IMR-90 (cell line): Measurements from ENCODE around the gene ARHGEF7. TPM values are rescaled to one million over a fixed set of nuclear protein-coding genes. Genes with fewer than 3 reads are reported as not detected.
A peak's percentile ranks its signal among the peaks of the same experiment; 100 is the strongest.

Experiments
- ATAC-seq: fragments of 200-7000 bp; cut with Tn5 transposase; 2 replicates; pipeline ENCODE4 v1.9.1; 2020; ENCODE audit warnings: low read depth, mild to moderate bottlenecking, moderate library complexity
- Bru-seq: library from RNA; stranded (reverse); fragments of 400-500 nt; gene quantifications from one replicate; lab custom pipeline; 2021; lab: Mats Ljungman, UMichigan
- BruChase-seq, 2 experiments: library from RNA; stranded (reverse); fragments of 400-500 nt; gene quantifications; one replicate each; lab custom pipeline; 2021; lab: Mats Ljungman, UMichigan
- BruUV-seq: library from RNA; stranded (reverse); fragments of 400-500 nt; replicated peaks from 2 replicates; lab custom pipeline; 2021; lab: Mats Ljungman, UMichigan
- CTCF ChIA-PET: fragments of 300-600 bp; formaldehyde crosslinking; extraction: SDS; loops from one replicate; lab custom pipeline; 2021; ENCODE audit warnings: antibody characterized with exemption; lab: Yijun Ruan, JAX
- POLR2A ChIA-PET: fragments of 300-600 bp; sonication (Branson Sonifier 250); formaldehyde crosslinking; loops from one replicate; lab custom pipeline; 2022; ENCODE audit warnings: antibody characterized with exemption; ENCODE audit not compliant: unreplicated experiment; lab: Charles Lee
- DNase-seq: peaks from one replicate; pipeline ENCODE4 v3.0.0; 2013
- H2AFZ ChIP-seq: replicated peaks from 2 replicates; pipeline ENCODE3; 2013; ENCODE audit warnings: low read length, mild to moderate bottlenecking; ENCODE audit not compliant: poor library complexity
- H2AK5ac ChIP-seq: 2 replicates; pipeline ENCODE4 v1.6.1; 2013; ENCODE audit warnings: low read depth, low read length, inconsistent platforms
- H2AK9ac ChIP-seq: replicated peaks from 2 replicates; pipeline ENCODE3; 2013; ENCODE audit warnings: mild to moderate bottlenecking, low read depth, low read length, moderate library complexity; ENCODE audit not compliant: poor library complexity
- H2BK120ac ChIP-seq: 2 replicates; pipeline ENCODE4 v1.6.1; 2013; ENCODE audit warnings: low read depth, low read length, inconsistent platforms
- H2BK15ac ChIP-seq: 3 replicates; pipeline ENCODE4 v1.6.1; 2013; ENCODE audit warnings: low read depth, low read length, inconsistent platforms
- H2BK20ac ChIP-seq: 2 replicates; pipeline ENCODE4 v1.6.1; 2013; ENCODE audit warnings: low read depth, mild to moderate bottlenecking, inconsistent platforms, low read length, moderate library complexity
- H2BK5ac ChIP-seq: 2 replicates; pipeline ENCODE4 v1.6.1; 2013; ENCODE audit warnings: mild to moderate bottlenecking, low read depth, low read length, inconsistent platforms; ENCODE audit not compliant: poor library complexity, severe bottlenecking
- H3K14ac ChIP-seq: replicated peaks from 2 replicates; pipeline ENCODE4 v1.6.1; 2013; ENCODE audit warnings: low read depth, low read length, inconsistent platforms
- H3K18ac ChIP-seq: 2 replicates; pipeline ENCODE4 v1.6.1; 2013; ENCODE audit warnings: low read depth, low read length, control low read depth
- H3K23ac ChIP-seq: 2 replicates; pipeline ENCODE4 v1.6.1; 2013; ENCODE audit warnings: low read depth, low read length, inconsistent platforms
- H3K27ac ChIP-seq: 2 replicates; pipeline ENCODE4 v1.5.1; 2013; ENCODE audit warnings: mild to moderate bottlenecking, control low read depth, low read length; ENCODE audit not compliant: insufficient read depth
- H3K27me3 ChIP-seq: 2 replicates; pipeline ENCODE4 v1.6.1; 2013; ENCODE audit warnings: low read length; ENCODE audit not compliant: control insufficient read depth, insufficient read depth
- H3K36me3 ChIP-seq: 2 replicates; pipeline ENCODE4 v1.6.1; 2013; ENCODE audit warnings: low read length, mixed read lengths; ENCODE audit not compliant: control insufficient read depth, insufficient read depth
- H3K4ac ChIP-seq: 2 replicates; pipeline ENCODE4 v1.6.1; 2013; ENCODE audit warnings: low read depth, low read length, inconsistent platforms
- H3K4me1 ChIP-seq: 2 replicates; pipeline ENCODE4 v1.6.1; 2013; ENCODE audit warnings: low read length, mixed read lengths; ENCODE audit not compliant: control insufficient read depth, insufficient read depth
- H3K4me2 ChIP-seq: 2 replicates; pipeline ENCODE4 v1.6.1; 2013; ENCODE audit warnings: low read depth, mild to moderate bottlenecking, control low read depth, low read length, moderate library complexity
- H3K4me3 ChIP-seq: 2 replicates; pipeline ENCODE4 v1.5.1; 2013; ENCODE audit warnings: low read depth, mild to moderate bottlenecking, control low read depth, low read length, moderate library complexity; ENCODE audit not compliant: insufficient read depth
- H3K56ac ChIP-seq: 2 replicates; pipeline ENCODE4 v1.6.1; 2013; ENCODE audit warnings: low read length, inconsistent platforms; ENCODE audit not compliant: insufficient read depth; ENCODE audit errors: extremely low read depth
- H3K79me1 ChIP-seq, 2 experiments: 2 replicates each; pipeline ENCODE4 v1.6.1; 2013; ENCODE audit warnings: low read length in 2 of 2, inconsistent platforms in 1 of 2, low read depth in 1 of 2
- H3K9ac ChIP-seq: 2 replicates; pipeline ENCODE4 v1.6.1; 2013; ENCODE audit warnings: low read depth, low read length, control low read depth
- H3K9me1 ChIP-seq: 2 replicates; pipeline ENCODE4 v1.6.1; 2013; ENCODE audit warnings: low read length, inconsistent platforms; ENCODE audit not compliant: insufficient read depth
- H3K9me3 ChIP-seq: 2 replicates; pipeline ENCODE4 v1.6.1; 2013; ENCODE audit warnings: low read length; ENCODE audit not compliant: control insufficient read depth, insufficient read depth
- H4K20me1 ChIP-seq: 2 replicates; pipeline ENCODE4 v1.6.1; 2013; ENCODE audit warnings: low read length, inconsistent platforms; ENCODE audit not compliant: insufficient read depth
- H4K5ac ChIP-seq: 2 replicates; pipeline ENCODE4 v1.6.1; 2013; ENCODE audit warnings: mild to moderate bottlenecking, low read depth, low read length, control low read depth
- H4K8ac ChIP-seq, 2 experiments: 2 replicates each; pipeline ENCODE4 v1.6.1; 2013; ENCODE audit warnings: low read depth in 2 of 2, low read length in 2 of 2, control low read depth in 1 of 2, inconsistent platforms in 1 of 2
- H4K91ac ChIP-seq: 2 replicates; pipeline ENCODE4 v1.6.1; 2013; ENCODE audit warnings: low read depth, low read length, inconsistent platforms; ENCODE audit not compliant: insufficient read depth
- BHLHE40 ChIP-seq: fragments of 150-350 bp; IDR thresholded peaks from 2 replicates; pipeline ENCODE4 v1.6.1; 2016; ENCODE audit warnings: mild to moderate bottlenecking, low read depth, low read length
- CHD1 ChIP-seq: IDR thresholded peaks from 2 replicates; pipeline ENCODE4 v1.6.1; 2012; ENCODE audit warnings: low read depth, low read length, improper control_type of control experiment
- CTCF ChIP-seq: conservative IDR thresholded peaks from 2 replicates; pipeline ENCODE4 v1.5.1; 2012; ENCODE audit warnings: mild to moderate bottlenecking, low read depth, low read length, improper control_type of control experiment
- ELK1 ChIP-seq: fragments of 150-350 bp; IDR thresholded peaks from 2 replicates; pipeline ENCODE4 v1.6.1; 2016; ENCODE audit warnings: low read depth, mild to moderate bottlenecking, low read length, moderate library complexity, borderline replicate concordance
- FOS ChIP-seq: fragments of 150-350 bp; IDR thresholded peaks from 2 replicates; pipeline ENCODE4 v1.6.1; 2016; ENCODE audit warnings: low read depth, low read length
- MAZ ChIP-seq: IDR thresholded peaks from 2 replicates; pipeline ENCODE4 v1.6.1; 2012; ENCODE audit warnings: low read depth, mild to moderate bottlenecking, low read length, improper control_type of control experiment, moderate library complexity, borderline replicate concordance
- MXI1 ChIP-seq: IDR thresholded peaks from 2 replicates; pipeline ENCODE4 v1.6.1; 2012; ENCODE audit warnings: low read depth, mild to moderate bottlenecking, low read length, moderate library complexity, borderline replicate concordance
- NFE2L2 ChIP-seq: fragments of 150-350 bp; IDR thresholded peaks from 2 replicates; pipeline ENCODE4 v1.6.1; 2016; ENCODE audit warnings: low read depth, mild to moderate bottlenecking, low read length
- POLR2A ChIP-seq: IDR thresholded peaks from 2 replicates; pipeline ENCODE4 v1.6.1; 2012; ENCODE audit warnings: mild to moderate bottlenecking, low read depth, low read length
- RCOR1 ChIP-seq: IDR thresholded peaks from 2 replicates; pipeline ENCODE4 v1.6.1; 2012; ENCODE audit warnings: mild to moderate bottlenecking, low read length, improper control_type of control experiment; ENCODE audit not compliant: insufficient replicate concordance
- RFX5 ChIP-seq: IDR thresholded peaks from 2 replicates; pipeline ENCODE4 v1.8.0; 2012; ENCODE audit warnings: low read depth, mild to moderate bottlenecking, low read length, moderate library complexity
- SMC3 ChIP-seq: fragments of 150-350 bp; IDR thresholded peaks from 2 replicates; pipeline ENCODE4 v1.6.1; 2016; ENCODE audit warnings: low read depth, mild to moderate bottlenecking, antibody characterized with exemption, low read length, moderate library complexity
- WGBS, 2 experiments: methylation state at CpG; one replicate each; pipeline versions ENCODE4 v1.1.5 to v1.1.7; 2013; ENCODE audit warnings: missing lambda C conversion rate in 2 of 2; ENCODE audit not compliant: insufficient read length in 1 of 2; ENCODE audit errors: extremely low coverage in 2 of 2; 5-methylcytosine and 5-hydroxymethylcytosine counted together
- dilution Hi-C: fragments of 300-500 bp; cut with HindIII; formaldehyde crosslinking; loops from one replicate; pipeline ENCODE4 v1.14.3; 2018; ENCODE audit warnings: low sequenced_read_pairs; ENCODE audit not compliant: unreplicated experiment
- in situ Hi-C: fragments of 300-500 bp; cut with MboI; formaldehyde crosslinking; loops from 3 replicates; pipeline ENCODE4 v1.14.3; 2019; ENCODE audit warnings: low sequenced_read_pairs, inconsistent platforms, mixed read lengths
- intact Hi-C: fragments of 100-400 bp; cut with micrococcal nuclease; formaldehyde crosslinking; loops from 2 replicates; pipeline ENCODE4 v1.10.0; 2022
- long read RNA-seq: library from polyadenylated mRNA; unstranded; transcript quantifications from one replicate; pipeline ENCODE4 v2.0.0, GENCODE V29; 2021; ENCODE audit not compliant: unreplicated experiment
- polyA plus RNA-seq, 3 experiments: library from polyadenylated mRNA; depleted of rRNA; stranded (reverse); fragments of >200 nt; gene quantifications; 2 replicates each; pipeline ENCODE4 v1.2.3, GENCODE V29; 2012; ENCODE audit warnings: low replicate concordance in 1 of 3
- total RNA-seq: library from RNA; depleted of rRNA; stranded (reverse); fragments of >200 nt; gene quantifications from 2 replicates; pipeline ENCODE4 v1.2.3, GENCODE V29; 2012; rRNA removed

Gene ARHGEF7
- total RNA-seq (44.4 and 59.0 TPM in 2 replicates), polyA plus RNA-seq (2012; rRNA removed) (32.9 and 33.6 TPM in 2 replicates), Bru-seq, nascent RNA (percentile 89 among the genes with signal in this experiment), BruChase-seq, experiment 1, labeled RNA remaining after a 6-hour chase (percentile 67 among the genes with signal in this experiment), BruChase-seq, experiment 2, labeled RNA remaining after a 2-hour chase (percentile 82 among the genes with signal in this experiment)
- 15.5 and 18.7 TPM in 2 replicates for polyA plus RNA-seq (2012; cell fraction: cytosol; rRNA removed)
- 116 and 181 TPM in 2 replicates for polyA plus RNA-seq (2012; cell fraction: nucleus; rRNA removed; ENCODE audit: low replicate concordance)
- long read RNA-seq, partial matches to known transcripts: 16 of 20 reads
- long read RNA-seq, other reads (novel, unspliced or antisense): 4 of 20 reads

GRCh38 chr13:111115061-111115964, at the start of gene ARHGEF7:
Gene ARHGEF7, plus strand, starts transcription at chr13:111115310. Its CDS starts 217 bp downstream, at chr13:111115527.
- dilution Hi-C loops (no loop called here), in situ Hi-C loops (no loop called here), intact Hi-C loops (loop anchor here (1.0 kb wide), 1 partner anchor 31 kb away; no protein-coding TSS in a partner anchor)
- H3K4me1 ChIP-seq: peaks cover 4% of the 10 kb centered on the region; the same call in 1 of the 2 replicates
- no peak within 1 kb of the TSS for H3K56ac ChIP-seq
- H2BK20ac ChIP-seq: no peak within 1 kb of the TSS
- H4K5ac ChIP-seq: no peak within 1 kb of the TSS
- no TSS peak for BruUV-seq
- peak within 1 kb of the TSS; percentile 82 for H2AFZ ChIP-seq
- 0 out of 2 replicates have a peak within 1 kb of the TSS, but pooled peaks have one; percentile 9 for H3K14ac ChIP-seq
- H3K4ac ChIP-seq: peak within 1 kb of the TSS; percentile 8; the same call in 1 of the 2 replicates
- ChIA-PET POLR2A (no interaction called here), CTCF (interaction anchor here (1.3 kb wide), 1 partner anchor 65 kb away, joined by 3 read pairs; no protein-coding TSS in a partner anchor)
- H4K91ac ChIP-seq: no peak within 1 kb of the TSS
- no peak within 1 kb of the TSS; the same call in 2 of the 3 replicates for H2BK15ac ChIP-seq
- H3K4me3 ChIP-seq: peak within 1 kb of the TSS; percentile 53
- peaks cover 10% of the 10 kb centered on the region; the same call in 1 of the 2 replicates for H3K9me3 ChIP-seq
- no peak within 1 kb of the TSS for H2BK5ac ChIP-seq
- no peak within 1 kb of the TSS for H2AK5ac ChIP-seq
- H3K9me1 ChIP-seq: 0 out of 2 replicates have a peak, but pooled peaks cover 2% of the 10 kb centered on the region
- H4K8ac ChIP-seq: no peak within 1 kb of the TSS
- DNase-seq: no peak
- ATAC-seq: peak; percentile 49
- no peak within 1 kb of the TSS for H2BK120ac ChIP-seq
- WGBS, 2 experiments: 2% methylated on average over 12 of the region's 137 CpGs; no CpG with 5 or more reads in 1 of the 2 experiments
- no peaks in the 10 kb centered on the region for H3K79me1 ChIP-seq
- H3K18ac ChIP-seq: no peak within 1 kb of the TSS; the same call in 1 of the 2 replicates
- peak within 1 kb of the TSS; percentile 79 for H3K4me2 ChIP-seq
- H2AK9ac ChIP-seq: peak within 1 kb of the TSS; percentile 50
- peaks cover 65% of the 10 kb centered on the region for H3K27me3 ChIP-seq
- H3K27ac ChIP-seq: peak within 1 kb of the TSS; percentile 27; the same call in 1 of the 2 replicates
- peak within 1 kb of the TSS; percentile 58; the same call in 1 of the 2 replicates for H3K23ac ChIP-seq
- no peaks in the 10 kb centered on the region for H4K20me1 ChIP-seq
- no peaks in the 10 kb centered on the region for H3K36me3 ChIP-seq
- peak within 1 kb of the TSS; percentile 18; the same call in 1 of the 2 replicates for H3K9ac ChIP-seq
- TF ChIP-seq CHD1 (no peak), MXI1 (no peak), NFE2L2 (no peak), RCOR1 (no peak), RFX5 (no peak), SMC3 (no peak), POLR2A (no peak), BHLHE40 (no peak), ELK1 (no peak), CTCF (no peak), MAZ (no peak), FOS (no peak)
